ENCODE results near the gene SPON2. TPM values are rescaled to one million over a fixed set of nuclear protein-coding genes. Genes with fewer than 3 reads are reported as not detected.

SPON2 gene
- total and polyA plus RNA-seq, 2 of the 4 experiments (the other 2 are of a cell fraction), result 21.1 to 177 TPM

DNA sequence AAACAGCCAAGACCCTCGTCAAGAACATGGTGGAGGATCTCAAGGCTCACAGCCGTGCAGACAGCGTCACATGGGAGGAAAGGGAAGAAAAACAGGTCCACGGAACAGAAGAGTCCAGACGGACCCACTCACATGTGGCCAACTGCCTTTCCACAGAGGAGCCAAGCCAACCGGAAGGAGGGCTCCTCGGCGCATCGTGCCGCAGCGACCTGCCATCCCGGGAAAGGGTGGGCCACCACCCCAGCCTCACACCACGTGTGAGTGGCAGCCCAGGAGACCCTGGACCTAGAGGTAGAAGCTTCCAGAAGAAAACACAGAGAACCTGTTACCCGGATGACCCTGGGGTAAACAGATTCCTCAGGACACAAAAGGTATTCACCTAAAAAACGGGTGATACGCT is 48.2 kb upstream of the SPON2 start:
- Histone ChIP-seq H4K8ac (ENCODE audit: low read depth in 2 of 2, low read length in 2 of 2) (no peak overlapping the region), H3K14ac (replicated peaks; ENCODE audit: low read depth, low read length) (no peak overlapping the region), H3K4me2 (ENCODE audit: low read depth, low read length) (no peak overlapping the region), H2BK15ac (ENCODE audit: low read depth, low read length) (no peak overlapping the region), H3K27me3 (ENCODE audit: control insufficient read depth, insufficient read depth, low read length) (no peaks in the 10 kb centered on the region), H2AFZ (replicated peaks; ENCODE audit: low read length, poor library complexity) (no peak overlapping the region), H3K79me1 (ENCODE audit: low read depth in 1 of 2, low read length in 2 of 2) (peaks cover 28 to 72% of the 10 kb centered on the region in 2 experiments), H4K5ac (ENCODE audit: low read depth, low read length) (no peak overlapping the region), H3K9me1 (ENCODE audit: insufficient read depth, low read length) (peaks cover 14% of the 10 kb centered on the region), H2AK5ac (ENCODE audit: low read depth, low read length) (no peak overlapping the region), H3K18ac (ENCODE audit: low read depth, low read length) (no peak overlapping the region), H3K23ac (ENCODE audit: low read depth, low read length) (no peak overlapping the region), H3K56ac (ENCODE audit: extremely low read depth, insufficient read depth, low read length) (no peak overlapping the region), H3K36me3 (ENCODE audit: control insufficient read depth, insufficient read depth, low read length) (peaks cover 70% of the 10 kb centered on the region), H2BK20ac (ENCODE audit: low read depth, low read length) (no peak overlapping the region), H3K9me3 (ENCODE audit: control insufficient read depth, insufficient read depth, low read length) (no peaks in the 10 kb centered on the region), H3K4me1 (ENCODE audit: control insufficient read depth, insufficient read depth, low read length) (peaks cover 3% of the 10 kb centered on the region), H2AK9ac (replicated peaks; ENCODE audit: low read depth, low read length, poor library complexity) (peak overlapping the region; percentile 71), H3K4ac (ENCODE audit: low read depth, low read length) (no peak overlapping the region), H2BK120ac (ENCODE audit: low read depth, low read length) (no peak overlapping the region), H3K9ac (ENCODE audit: low read depth, low read length) (no peak overlapping the region), H2BK5ac (ENCODE audit: low read depth, low read length, poor library complexity, severe bottlenecking) (no peak overlapping the region), H4K91ac (ENCODE audit: insufficient read depth, low read depth, low read length) (no peak overlapping the region), H4K20me1 (ENCODE audit: insufficient read depth, low read length) (peaks cover 8% of the 10 kb centered on the region), H3K4me3 (ENCODE audit: insufficient read depth, low read depth, low read length) (no peak overlapping the region), H3K27ac (ENCODE audit: insufficient read depth, low read length) (no peak overlapping the region)
- intact Hi-C loops (cut with micrococcal nuclease), result no loop called here
- ChIA-PET CTCF (no interaction called here), POLR2A (ENCODE audit: unreplicated experiment) (no interaction called here)
- 100% methylated on average over 2 of the region's 16 CpGs; no CpG with 5 or more reads in 1 of the 2 experiments for WGBS, 2 experiments (ENCODE audit: extremely low coverage in 2 of 2, insufficient read length in 1 of 2)
- dilution Hi-C loops (cut with HindIII; ENCODE audit: low sequenced_read_pairs, unreplicated experiment), result no loop called here
- in situ Hi-C loops (cut with MboI; ENCODE audit: low sequenced_read_pairs), result loop anchor here (5.0 kb wide), 1 partner anchor 53 kb away; no protein-coding TSS in a partner anchor
- DNase-seq (no peak), ATAC-seq (ENCODE audit: low read depth) (no peak)
- BruUV-seq (replicated peaks), result no TSS peak
- TF ChIP-seq SMC3 (IDR thresholded peaks at IDR 0.05; ENCODE audit: low read depth, low read length), result no peak
- TF ChIP-seq CHD1 (IDR thresholded peaks at IDR 0.05; ENCODE audit: low read depth, low read length), result no peak
- no peak for TF ChIP-seq CEBPB (IDR thresholded peaks at IDR 0.05; ENCODE audit: low read depth, low read length)
- TF ChIP-seq MAFK (IDR thresholded peaks at IDR 0.05; ENCODE audit: low read depth, low read length), result no peak
- TF ChIP-seq FOS (IDR thresholded peaks at IDR 0.05; ENCODE audit: low read depth, low read length), result no peak
- TF ChIP-seq BHLHE40 (IDR thresholded peaks at IDR 0.05; ENCODE audit: low read depth, low read length), result no peak
- TF ChIP-seq POLR2A (IDR thresholded peaks at IDR 0.05; ENCODE audit: low read depth, low read length), result no peak
- TF ChIP-seq, protein P1, sequence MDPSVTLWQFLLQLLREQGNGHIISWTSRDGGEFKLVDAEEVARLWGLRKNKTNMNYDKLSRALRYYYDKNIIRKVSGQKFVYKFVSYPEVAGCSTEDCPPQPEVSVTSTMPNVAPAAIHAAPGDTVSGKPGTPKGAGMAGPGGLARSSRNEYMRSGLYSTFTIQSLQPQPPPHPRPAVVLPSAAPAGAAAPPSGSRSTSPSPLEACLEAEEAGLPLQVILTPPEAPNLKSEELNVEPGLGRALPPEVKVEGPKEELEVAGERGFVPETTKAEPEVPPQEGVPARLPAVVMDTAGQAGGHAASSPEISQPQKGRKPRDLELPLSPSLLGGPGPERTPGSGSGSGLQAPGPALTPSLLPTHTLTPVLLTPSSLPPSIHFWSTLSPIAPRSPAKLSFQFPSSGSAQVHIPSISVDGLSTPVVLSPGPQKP (IDR thresholded peaks at IDR 0.05; ENCODE audit: borderline replicate concordance, low read depth, low read length), result no peak
- TF ChIP-seq, protein P2, sequence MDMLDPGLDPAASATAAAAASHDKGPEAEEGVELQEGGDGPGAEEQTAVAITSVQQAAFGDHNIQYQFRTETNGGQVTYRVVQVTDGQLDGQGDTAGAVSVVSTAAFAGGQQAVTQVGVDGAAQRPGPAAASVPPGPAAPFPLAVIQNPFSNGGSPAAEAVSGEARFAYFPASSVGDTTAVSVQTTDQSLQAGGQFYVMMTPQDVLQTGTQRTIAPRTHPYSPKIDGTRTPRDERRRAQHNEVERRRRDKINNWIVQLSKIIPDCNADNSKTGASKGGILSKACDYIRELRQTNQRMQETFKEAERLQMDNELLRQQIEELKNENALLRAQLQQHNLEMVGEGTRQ (IDR thresholded peaks at IDR 0.05; ENCODE audit: low read depth, low read length), result no peak
- TF ChIP-seq RAD21 (IDR thresholded peaks at IDR 0.05; ENCODE audit: low read length), result no peak
- TF ChIP-seq, protein P3, sequence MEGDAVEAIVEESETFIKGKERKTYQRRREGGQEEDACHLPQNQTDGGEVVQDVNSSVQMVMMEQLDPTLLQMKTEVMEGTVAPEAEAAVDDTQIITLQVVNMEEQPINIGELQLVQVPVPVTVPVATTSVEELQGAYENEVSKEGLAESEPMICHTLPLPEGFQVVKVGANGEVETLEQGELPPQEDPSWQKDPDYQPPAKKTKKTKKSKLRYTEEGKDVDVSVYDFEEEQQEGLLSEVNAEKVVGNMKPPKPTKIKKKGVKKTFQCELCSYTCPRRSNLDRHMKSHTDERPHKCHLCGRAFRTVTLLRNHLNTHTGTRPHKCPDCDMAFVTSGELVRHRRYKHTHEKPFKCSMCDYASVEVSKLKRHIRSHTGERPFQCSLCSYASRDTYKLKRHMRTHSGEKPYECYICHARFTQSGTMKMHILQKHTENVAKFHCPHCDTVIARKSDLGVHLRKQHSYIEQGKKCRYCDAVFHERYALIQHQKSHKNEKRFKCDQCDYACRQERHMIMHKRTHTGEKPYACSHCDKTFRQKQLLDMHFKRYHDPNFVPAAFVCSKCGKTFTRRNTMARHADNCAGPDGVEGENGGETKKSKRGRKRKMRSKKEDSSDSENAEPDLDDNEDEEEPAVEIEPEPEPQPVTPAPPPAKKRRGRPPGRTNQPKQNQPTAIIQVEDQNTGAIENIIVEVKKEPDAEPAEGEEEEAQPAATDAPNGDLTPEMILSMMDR (conservative IDR thresholded peaks at IDR 0.05; ENCODE audit: low read depth, low read length), result no peak
- no peak for TF ChIP-seq RCOR1 (IDR thresholded peaks at IDR 0.05; ENCODE audit: insufficient replicate concordance, low read length)
- no peak for TF ChIP-seq MXI1 (IDR thresholded peaks at IDR 0.05; ENCODE audit: borderline replicate concordance, low read depth, low read length)
- no peak for TF ChIP-seq RFX5 (IDR thresholded peaks at IDR 0.05; ENCODE audit: low read depth, low read length)

Measured in IMR-90 (cell line).